HepG2 (cell line): ENCODE data around the gene PREX1. TPM values are rescaled to one million over a fixed set of nuclear protein-coding genes. Genes with fewer than 3 reads are reported as not detected.

Experiments
- ATAC-seq: fragments of 200-7000 bp; cut with Tn5 transposase; 3 replicates; pipeline ENCODE4 v1.9.1; 2020; ENCODE audit warnings: mild to moderate bottlenecking, moderate library complexity
- BruUV-seq: library from RNA; stranded (reverse); fragments of 400-500 nt; replicated peaks from 2 replicates; lab custom pipeline; 2021; lab: Mats Ljungman, UMichigan
- CTCF ChIA-PET: fragments of 300-600 bp; formaldehyde crosslinking; extraction: SDS; loops from one replicate; lab custom pipeline; 2021; ENCODE audit warnings: low total read pairs, inconsistent platforms, low intra/inter-chr PET ratio; lab: Yijun Ruan, JAX
- POLR2A ChIA-PET: fragments of 350-600 bp; sonication (Branson Sonifier 250); formaldehyde crosslinking; loops from one replicate; lab custom pipeline; 2020; ENCODE audit warnings: antibody characterized with exemption, inconsistent platforms; lab: Yijun Ruan, JAX
- DNase-seq: peaks from one replicate; pipeline ENCODE4 v3.0.0-alpha.2; 2015; ENCODE audit warnings: low spot score
- FAIRE-seq: peaks from 3 replicates; lab custom pipeline; 2011; peaks lifted over from hg19 to GRCh38; lab: Jason Lieb, UNC
- H2AFZ ChIP-seq: one replicate; pipeline ENCODE4 v1.6.1; 2011; ENCODE audit warnings: low read length, inconsistent platforms
- H3K27ac ChIP-seq: fragments of 300-600 bp; 3 replicates; pipeline ENCODE4 v1.8.0; 2011; ENCODE audit warnings: mixed run types, mild to moderate bottlenecking, mixed read lengths, low read length, inconsistent platforms; ENCODE audit not compliant: insufficient read depth; ENCODE audit errors: extremely low read length
- H3K27me3 ChIP-seq, 2 experiments: fragments of 200-600 bp in 1 of 2; 2 replicates in 1 of 2; 3 replicates in 1 of 2; pipeline versions ENCODE4 v1.6.0 to v1.8.0; 2011; ENCODE audit warnings: low read length in 2 of 2, mild to moderate bottlenecking in 2 of 2, moderate library complexity in 2 of 2, inconsistent platforms in 1 of 2; ENCODE audit not compliant: insufficient read depth in 2 of 2, control insufficient read depth in 1 of 2
- H3K36me3 ChIP-seq, 2 experiments: fragments of 200-600 bp in 1 of 2; replicated peaks in 1 of 2; 2 replicates in 1 of 2; 3 replicates in 1 of 2; pipeline versions ENCODE4 v1.5.1 to v1.8.0; 2011; ENCODE audit warnings: low read length in 2 of 2, inconsistent platforms in 1 of 2; ENCODE audit not compliant: insufficient read depth in 2 of 2, control insufficient read depth in 1 of 2
- H3K4me1 ChIP-seq: 2 replicates; pipeline ENCODE4 v1.5.1; 2012; ENCODE audit warnings: low read length, inconsistent platforms; ENCODE audit not compliant: insufficient read depth
- H3K4me2 ChIP-seq: 2 replicates; pipeline ENCODE4 v1.6.0; 2011; ENCODE audit warnings: low read depth, low read length, inconsistent platforms
- H3K4me3 ChIP-seq, 3 experiments: fragments of 200-600 bp in 1 of 3; sonication (generic), shearing (Covaris generic) in 1 of 3; replicated peaks in 1 of 3; 2 replicates each; pipeline ENCODE4 v1.5.1; 2011 to 2016; ENCODE audit warnings: low read length in 3 of 3, inconsistent platforms in 2 of 3, low read depth in 2 of 3, mild to moderate bottlenecking in 2 of 3, control low read depth in 1 of 3, mixed read lengths in 1 of 3; ENCODE audit not compliant: insufficient read depth in 1 of 3
- H3K79me2 ChIP-seq: one replicate; pipeline ENCODE4 v1.6.1; 2011; ENCODE audit warnings: low read length, inconsistent platforms; ENCODE audit not compliant: insufficient read depth
- H3K9ac ChIP-seq: 2 replicates; pipeline ENCODE4 v1.6.0; 2011; ENCODE audit warnings: mild to moderate bottlenecking, low read depth, low read length, inconsistent platforms; ENCODE audit not compliant: insufficient read depth
- H3K9me3 ChIP-seq: 2 replicates; pipeline ENCODE4 v1.5.1; 2012; ENCODE audit warnings: mild to moderate bottlenecking, low read length
- H4K20me1 ChIP-seq: 2 replicates; pipeline ENCODE4 v1.6.0; 2011; ENCODE audit warnings: inconsistent platforms, mild to moderate bottlenecking, low read length, moderate library complexity; ENCODE audit not compliant: insufficient read depth
- CEBPG ChIP-seq: IDR thresholded peaks from 2 replicates; pipeline ENCODE4 v1.6.1; 2016
- CREM ChIP-seq, 2 experiments: sonication (generic) in 1 of 2; formaldehyde crosslinking in 1 of 2; IDR thresholded peaks; 2 replicates each; pipeline versions ENCODE4 v1.4.0 to v1.6.1; 2016 to 2020; ENCODE audit warnings: antibody characterized with exemption in 1 of 2, mild to moderate bottlenecking in 1 of 2, missing genetic modification reagents in 1 of 2
- GMEB2 ChIP-seq: IDR thresholded peaks from 2 replicates; pipeline ENCODE4 v1.6.1; 2016; ENCODE audit warnings: missing biosample characterization, missing genetic modification reagents, low read depth
- HMG20A ChIP-seq: IDR thresholded peaks from 2 replicates; pipeline ENCODE4 v1.6.1; 2016; ENCODE audit warnings: borderline replicate concordance
- HOXA3 ChIP-seq: sonication (generic); formaldehyde crosslinking; IDR thresholded peaks from 2 replicates; pipeline ENCODE4 v1.5.0; 2020; ENCODE audit warnings: missing genetic modification reagents
- JUNB ChIP-seq: sonication (generic); formaldehyde crosslinking; IDR thresholded peaks from 2 replicates; pipeline ENCODE4 v1.8.0; 2022; ENCODE audit warnings: missing genetic modification reagents, mild to moderate bottlenecking, borderline replicate concordance
- KLF6 ChIP-seq: IDR thresholded peaks from 2 replicates; pipeline ENCODE4 v1.8.0; 2016; ENCODE audit warnings: missing biosample characterization, missing genetic modification reagents
- SIN3A ChIP-seq: IDR thresholded peaks from 2 replicates; pipeline ENCODE4 v1.6.1; 2011; ENCODE audit warnings: low read depth, mild to moderate bottlenecking, control low read depth, low read length, borderline replicate concordance
- STAG1 ChIP-seq: sonication (generic); formaldehyde crosslinking; IDR thresholded peaks from 2 replicates; pipeline ENCODE4 v1.4.0; 2020; ENCODE audit warnings: missing genetic modification reagents
- ZFP37 ChIP-seq: sonication (generic); formaldehyde crosslinking; IDR thresholded peaks from 2 replicates; pipeline ENCODE4 v1.4.0; 2020; ENCODE audit warnings: missing genetic modification reagents, borderline replicate concordance
- ZNF331 ChIP-seq: sonication (generic); formaldehyde crosslinking; IDR thresholded peaks from 2 replicates; pipeline ENCODE4 v1.4.0; 2020; ENCODE audit warnings: missing genetic modification reagents
- ZNF33A ChIP-seq: sonication (generic); formaldehyde crosslinking; IDR thresholded peaks from 2 replicates; pipeline ENCODE4 v1.5.1; 2020; ENCODE audit warnings: missing genetic modification reagents, mild to moderate bottlenecking, moderate library complexity, borderline replicate concordance
- ZNF564 ChIP-seq: sonication (generic); formaldehyde crosslinking; IDR thresholded peaks from 2 replicates; pipeline ENCODE4 v1.8.1; 2023; ENCODE audit warnings: mild to moderate bottlenecking, missing genetic modification reagents
- ZNF710 ChIP-seq: sonication (generic); formaldehyde crosslinking; IDR thresholded peaks from 2 replicates; pipeline ENCODE4 v1.5.0; 2020; ENCODE audit warnings: mild to moderate bottlenecking, missing genetic modification reagents, borderline replicate concordance
- ZNF768 ChIP-seq: sonication (generic); formaldehyde crosslinking; IDR thresholded peaks from 2 replicates; pipeline ENCODE4 v1.4.0; 2020; ENCODE audit warnings: missing genetic modification reagents
- ZNF879 ChIP-seq: sonication (generic); formaldehyde crosslinking; IDR thresholded peaks from 2 replicates; pipeline ENCODE4 v1.8.1; 2023; ENCODE audit warnings: missing genetic modification reagents
- ZSCAN30 ChIP-seq: sonication (generic); formaldehyde crosslinking; IDR thresholded peaks from 2 replicates; pipeline ENCODE4 v1.5.0; 2020; ENCODE audit warnings: mild to moderate bottlenecking, missing genetic modification reagents
- ZUFSP ChIP-seq: sonication (generic); formaldehyde crosslinking; IDR thresholded peaks from 2 replicates; pipeline ENCODE4 v1.9.0; 2021; ENCODE audit warnings: missing genetic modification reagents, mild to moderate bottlenecking, borderline replicate concordance
- WGBS: methylation state at CpG from one replicate; pipeline ENCODE4 v1.1.6; 2017; ENCODE audit warnings: low lambda C conversion rate; 5-methylcytosine and 5-hydroxymethylcytosine counted together
- in situ Hi-C: cut with HindIII; loops from 2 replicates; pipeline ENCODE4 v1.10.0; 2017; ENCODE audit warnings: low pct_unique_long_range_greater_than_20kb; ENCODE audit not compliant: extremely low pct_ligation_motif_present
- intact Hi-C: fragments of 100-400 bp; cut with micrococcal nuclease; formaldehyde crosslinking; loops from one replicate; pipeline ENCODE4 v1.10.0; 2022; ENCODE audit not compliant: unreplicated experiment
- polyA plus RNA-seq, 8 experiments: library from polyadenylated mRNA; depleted of rRNA in 3 of 8; stranded (reverse) in 7 of 8; unstranded in 1 of 8; fragments of >200 nt; fragmentation: Illumina TruSeq in 4 of 8; extraction: Trizol in 4 of 8; gene quantifications; 2 replicates each; pipeline versions ENCODE4 v1.2.1 to v1.2.3, GENCODE V29; 2011 to 2016; ENCODE audit warnings: low read depth in 4 of 8, missing spikeins in 1 of 8, mixed read lengths in 1 of 8; ENCODE audit not compliant: insufficient read depth in 1 of 8
- total RNA-seq, 5 experiments: library from RNA; depleted of rRNA; stranded (reverse); fragments of >200 nt; fragmentation: Illumina TruSeq; extraction: Trizol; gene quantifications; 2 replicates each; pipeline ENCODE4 v1.2.3, GENCODE V29; 2016; ENCODE audit warnings: low read depth in 1 of 5

The PREX1 gene
- total and polyA plus RNA-seq, 2 of the 13 experiments (the other 11 are each of a cell fraction or from before 2014, with no cell fraction given), result 0.02 to 0.04 TPM

- intact Hi-C loops, result no loop called here
- H3K4me1 ChIP-seq, result peaks cover 21% of the 10 kb centered on the region
- H3K4me2 ChIP-seq, result no peak overlapping the region
- no peak overlapping the region for H3K27ac ChIP-seq
- no TSS peak for BruUV-seq
- no peak for ATAC-seq
- 22% methylated on average over 4 of the region's 4 CpGs for WGBS
- no peak for TF ChIP-seq ZFP37
- TF ChIP-seq GMEB2, result no peak
- no peak for TF ChIP-seq KLF6 (CRISPR knock-in tag)
- no peak for TF ChIP-seq ZNF768
- no peak for TF ChIP-seq CEBPG
- no peak for TF ChIP-seq JUNB (CRISPR knock-in tag)
- no peak for TF ChIP-seq CREM (IDR thresholded peaks at IDR 0.05)
- TF ChIP-seq CREM (CRISPR knock-in tag; IDR thresholded peaks at IDR 0.05), result no peak
- TF ChIP-seq ZNF879 (CRISPR knock-in tag), result no peak
- TF ChIP-seq ZNF564 (CRISPR knock-in tag), result no peak
- TF ChIP-seq ZNF331, result no peak
- TF ChIP-seq ZUFSP (CRISPR knock-in tag), result no peak
- TF ChIP-seq HOXA3, result no peak
- TF ChIP-seq SIN3A, result no peak
- TF ChIP-seq ZSCAN30 (CRISPR knock-in tag), result no peak
- no peak for TF ChIP-seq ZNF33A (CRISPR knock-in tag)
- no peak for TF ChIP-seq HMG20A (CRISPR knock-in tag)
- TF ChIP-seq ZNF710 (CRISPR knock-in tag), result no peak
- TF ChIP-seq STAG1 (CRISPR knock-in tag), result no peak
- H3K27me3 ChIP-seq, result peaks cover 12 to 20% of the 10 kb centered on the region in 2 experiments; a peak in 4 of 5 replicates
- ChIA-PET POLR2A (no interaction called here), CTCF (no interaction called here)
- H2AFZ ChIP-seq, result no peak overlapping the region
- H4K20me1 ChIP-seq, result no peaks in the 10 kb centered on the region
- H3K4me3 ChIP-seq, result no peak overlapping the region
- FAIRE-seq, result no peak
- H3K9ac ChIP-seq, result no peak overlapping the region
- no peaks in the 10 kb centered on the region for H3K9me3 ChIP-seq
- no peaks in the 10 kb centered on the region for H3K79me2 ChIP-seq
- no peak for DNase-seq
- H3K36me3 ChIP-seq, result no peaks in the 10 kb centered on the region
- in situ Hi-C loops, result no loop called here
Observed at GRCh38 chr20:48855046-48855445, 27.2 kb upstream of the PREX1 start.
